Activated CD4-positive, alpha-beta T cell treated with anti-CD3 and anti-CD28 coated beads, Interleukin-2, amount 50 U/mL, for 24 hours (primary cell): ENCODE measurements around the gene UTS2R.
"Not testable (repeated sequence)": the region's sequence is repeated elsewhere in the genome, so short reads cannot be mapped to it uniquely, and the experiment has no call there.

ENCODE experiments used
- DNase-seq, 2 donors: peaks; one replicate each; pipeline ENCODE4 v3.0.0-alpha.2; 2020; ENCODE audit warnings: low read depth in 1 of 2, low spot score in 1 of 2

UTS2R gene

GRCh38 chr17:82334204-82334621 lies 37.4 kb upstream of the UTS2R start:
- DNase-seq: no peak

- no peak for DNase-seq
Observed at GRCh38 chr17:82334622-82335394, 36.8 kb upstream of the UTS2R start.

- no peak for DNase-seq
Observed at GRCh38 chr17:82338858-82339633, 32.5 kb upstream of the UTS2R start.

GRCh38 chr17:82339634-82340580 lies 31.7 kb upstream of the UTS2R start:
- DNase-seq: no peak

- no peak for DNase-seq
Observed at GRCh38 chr17:82342361-82343079, 29.0 kb upstream of the UTS2R start.

- no peak for DNase-seq
Observed at GRCh38 chr17:82343560-82343959, 28.0 kb upstream of the UTS2R start.

- no peak for DNase-seq
Observed at GRCh38 chr17:82344175-82344907, 27.2 kb upstream of the UTS2R start.

GRCh38 chr17:82345151-82345976 lies 26.2 kb upstream of the UTS2R start:
- no peak for DNase-seq

GRCh38 chr17:82346342-82347300 lies 24.9 kb upstream of the UTS2R start:
- no peak for DNase-seq

GRCh38 chr17:82347994-82348393 lies 23.6 kb upstream of the UTS2R start:
- not testable (repeated sequence) for DNase-seq

GRCh38 chr17:82348434-82348833 lies 23.1 kb upstream of the UTS2R start:
- DNase-seq: no peak

GRCh38 chr17:82348866-82349265 lies 22.7 kb upstream of the UTS2R start:
- no peak for DNase-seq

- DNase-seq: no peak
Observed at GRCh38 chr17:82349287-82349701, 22.3 kb upstream of the UTS2R start.

- peak in 1 of 2 donors; percentile 28 for DNase-seq
Observed at GRCh38 chr17:82350182-82351030, 21.2 kb upstream of the UTS2R start.

- no peak for DNase-seq
Observed at GRCh38 chr17:82351254-82351712, 20.3 kb upstream of the UTS2R start.

GRCh38 chr17:82351713-82352488 lies 19.7 kb upstream of the UTS2R start:
- DNase-seq: peak; percentile 64 to 83
